ENCODE data around the gene ENO4.

ENO4 gene

DNA sequence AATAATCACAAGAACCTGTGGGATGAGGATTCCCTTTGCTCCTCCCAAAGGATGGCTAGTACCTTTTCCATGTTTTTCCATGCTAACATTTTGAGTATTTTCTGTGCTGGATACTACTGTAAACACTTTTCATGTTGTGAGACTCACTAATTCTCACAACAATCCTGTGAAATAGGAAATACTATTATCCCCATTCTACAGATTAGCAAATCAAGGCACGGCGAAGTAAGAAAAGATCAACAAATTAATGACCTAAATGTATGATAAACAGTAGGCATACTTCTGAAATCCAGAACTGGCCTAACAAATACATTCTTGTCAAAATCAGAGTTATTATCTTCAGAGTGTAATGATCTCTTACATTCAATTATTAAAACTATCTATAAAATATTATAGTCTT is 69.3 kb downstream of the ENO4 start:
- no peak for DNase-seq (ENCODE audit: low read depth)

DNA sequence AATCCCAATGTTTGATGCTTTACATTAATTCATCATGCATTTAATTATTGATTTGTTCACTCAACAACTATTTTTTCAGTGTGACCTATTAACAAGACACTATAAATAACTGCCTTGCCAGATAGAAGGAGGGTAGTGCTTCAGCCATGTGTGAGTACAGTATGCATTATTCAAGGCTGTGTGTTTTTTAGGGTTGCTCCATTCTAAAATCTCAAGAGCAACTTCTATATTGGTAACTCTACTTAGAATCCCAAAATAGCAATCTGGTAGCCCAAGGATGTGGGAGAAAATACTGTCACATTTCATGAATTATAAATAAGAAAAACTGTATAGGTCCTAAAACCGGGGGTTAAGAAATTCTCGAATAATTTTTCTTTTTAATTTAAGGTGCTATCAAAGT is 69.9 kb downstream of the ENO4 start:
- no peak for DNase-seq (ENCODE audit: low read depth)

DNA sequence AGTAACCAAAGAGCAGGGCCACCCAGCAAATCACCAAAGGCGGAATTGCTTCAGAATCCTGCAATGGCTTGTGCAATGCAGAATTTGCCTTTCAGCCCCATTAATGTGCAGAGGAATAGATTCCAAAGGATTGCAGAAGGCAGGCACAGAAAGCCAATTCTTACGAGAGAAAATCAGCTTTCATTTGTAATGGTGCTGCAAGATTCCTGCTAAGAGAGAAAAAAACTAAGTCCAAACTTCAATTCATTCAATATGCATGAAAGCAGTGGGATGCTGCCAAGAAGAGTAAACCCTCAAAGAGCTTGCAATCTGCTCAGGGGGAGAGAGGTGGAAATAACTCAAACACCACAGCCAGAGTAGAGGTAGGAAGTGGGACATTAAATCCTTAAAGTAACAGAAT is 70.4 kb downstream of the ENO4 start:
- DNase-seq (ENCODE audit: low read depth) = no peak

DNA sequence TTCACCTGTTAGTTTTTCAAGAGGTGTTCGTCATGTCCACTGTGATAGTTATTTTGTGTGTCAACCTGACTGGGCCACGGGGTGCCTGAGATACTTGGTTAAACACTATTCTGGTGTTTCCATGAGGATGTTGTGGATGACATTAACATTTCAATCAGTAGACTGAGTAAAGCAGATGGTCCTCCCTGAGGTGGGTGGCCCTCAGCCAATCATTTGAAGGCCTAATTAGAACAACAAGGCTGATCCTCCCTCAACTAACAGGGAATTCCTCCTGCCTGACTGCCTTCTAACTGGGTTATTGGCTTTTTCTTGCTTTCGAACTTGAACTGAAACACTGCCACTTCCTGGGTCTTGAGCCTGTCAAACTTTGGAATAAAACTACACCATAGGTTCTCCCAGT is 75.8 kb downstream of the ENO4 start:
- no peak for DNase-seq (ENCODE audit: low read depth)

DNA sequence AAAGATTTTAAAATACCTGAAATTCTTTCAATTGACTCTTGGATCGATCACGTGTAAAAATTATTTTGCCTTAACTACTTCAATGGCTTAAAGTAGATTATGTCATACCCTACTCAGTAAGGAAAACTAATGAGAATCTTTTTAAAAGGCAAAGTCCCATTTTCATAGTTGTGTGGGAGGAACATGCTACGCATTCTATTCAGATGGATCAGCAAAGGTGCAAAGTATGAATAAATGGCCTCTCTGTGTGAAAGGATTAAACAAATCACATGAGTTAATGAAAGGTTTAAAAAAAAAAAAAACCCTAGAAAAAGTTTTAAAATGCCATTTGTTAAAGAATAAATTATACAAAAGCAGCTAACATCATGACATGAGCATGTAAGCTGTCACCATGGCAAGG is 77.1 kb downstream of the ENO4 start:
- DNase-seq (ENCODE audit: low read depth) = no peak

DNA sequence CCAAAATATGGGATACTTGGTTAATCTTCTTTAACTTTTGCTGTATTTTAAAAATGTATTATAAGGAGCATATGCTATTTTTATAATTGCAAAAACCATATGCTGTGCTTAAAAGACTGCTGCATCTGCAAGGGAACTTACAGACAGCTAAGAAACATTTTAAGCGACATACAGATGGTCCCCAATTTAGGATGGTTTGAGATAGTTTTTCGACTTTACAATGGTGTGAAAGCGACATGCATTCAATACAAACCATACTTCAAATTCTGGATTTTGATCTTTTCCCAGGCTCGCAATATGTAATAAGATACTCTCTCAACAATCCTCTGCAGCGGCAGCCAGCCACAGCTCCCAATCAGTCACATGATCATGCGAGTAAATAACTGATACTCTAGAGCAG is 82.5 kb downstream of the ENO4 start:
- no peak for DNase-seq (ENCODE audit: low read depth)
